GM11168 (cell line): Measurements from ENCODE around the gene ZBTB40.

Experiments
- in situ Hi-C: fragments of 300-500 bp; cut with MboI; formaldehyde crosslinking; loops from one replicate; pipeline ENCODE4 v1.12.0; 2022; ENCODE audit warnings: low sequenced_read_pairs; ENCODE audit not compliant: unreplicated experiment

ZBTB40 gene

GRCh38 chr1:22420455-22421053 lies 31.1 kb upstream of the ZBTB40 start:
- in situ Hi-C loops: no loop called here

GRCh38 chr1:22426781-22427180 lies 24.9 kb upstream of the ZBTB40 start:
- in situ Hi-C loops: loop anchor here (5.0 kb wide), 1 partner anchor 206 kb away; no protein-coding TSS in a partner anchor

- in situ Hi-C loops: loop anchor here (5.0 kb wide), 1 partner anchor 204 kb away; no protein-coding TSS in a partner anchor
Measured at GRCh38 chr1:22428672-22429071, 23.0 kb upstream of the ZBTB40 start.

- in situ Hi-C loops: no loop called here
Measured at GRCh38 chr1:22431965-22432364, 19.7 kb upstream of the ZBTB40 start.

GRCh38 chr1:22434717-22435116 lies 16.9 kb upstream of the ZBTB40 start:
- in situ Hi-C loops: no loop called here

GRCh38 chr1:22436948-22437347 lies 14.7 kb upstream of the ZBTB40 start:
- in situ Hi-C loops: no loop called here

- in situ Hi-C loops: no loop called here
Measured at GRCh38 chr1:22437573-22437972, 14.1 kb upstream of the ZBTB40 start.

GRCh38 chr1:22440582-22440981 lies 11.1 kb upstream of the ZBTB40 start:
- in situ Hi-C loops: no loop called here

- in situ Hi-C loops: no loop called here
Measured at GRCh38 chr1:22442212-22442894, 9.3 kb upstream of the ZBTB40 start.

GRCh38 chr1:22443332-22443731 lies 8.3 kb upstream of the ZBTB40 start:
- in situ Hi-C loops: no loop called here

- in situ Hi-C loops: no loop called here
Measured at GRCh38 chr1:22444856-22445255, 6.8 kb upstream of the ZBTB40 start.

- in situ Hi-C loops: no loop called here
Measured at GRCh38 chr1:22447621-22448111, 4.0 kb upstream of the ZBTB40 start.

- in situ Hi-C loops: no loop called here
Measured at GRCh38 chr1:22449636-22450035, 2.0 kb upstream of the ZBTB40 start.

GRCh38 chr1:22450351-22451021 lies 1.2 kb upstream of the ZBTB40 start:
- in situ Hi-C loops: no loop called here

- in situ Hi-C loops: no loop called here
Measured at GRCh38 chr1:22452481-22452957, 868 bp downstream of the ZBTB40 start.

GRCh38 chr1:22453181-22453580 lies 1.5 kb downstream of the ZBTB40 start:
- in situ Hi-C loops: no loop called here

GRCh38 chr1:22454476-22455056 lies 2.9 kb downstream of the ZBTB40 start:
- in situ Hi-C loops: no loop called here

GRCh38 chr1:22457345-22457744 lies 5.7 kb downstream of the ZBTB40 start:
- in situ Hi-C loops: no loop called here

- in situ Hi-C loops: no loop called here
Measured at GRCh38 chr1:22457836-22458235, 6.2 kb downstream of the ZBTB40 start.

- in situ Hi-C loops: no loop called here
Measured at GRCh38 chr1:22461100-22461499, 9.4 kb downstream of the ZBTB40 start.
